NCI-H1417 (cell line): ENCODE results near the gene UPF3B.
A peak's percentile ranks its signal among the peaks of the same experiment; 100 is the strongest.
"Not testable (repeated sequence)": the region's sequence is repeated elsewhere in the genome, so short reads cannot be mapped to it uniquely, and the experiment has no call there.

Experiments
- DNase-seq, 3 experiments: peaks; one replicate each; lab custom pipeline; 2025; lab: John Stamatoyannopoulos, UW

UPF3B gene

DNA sequence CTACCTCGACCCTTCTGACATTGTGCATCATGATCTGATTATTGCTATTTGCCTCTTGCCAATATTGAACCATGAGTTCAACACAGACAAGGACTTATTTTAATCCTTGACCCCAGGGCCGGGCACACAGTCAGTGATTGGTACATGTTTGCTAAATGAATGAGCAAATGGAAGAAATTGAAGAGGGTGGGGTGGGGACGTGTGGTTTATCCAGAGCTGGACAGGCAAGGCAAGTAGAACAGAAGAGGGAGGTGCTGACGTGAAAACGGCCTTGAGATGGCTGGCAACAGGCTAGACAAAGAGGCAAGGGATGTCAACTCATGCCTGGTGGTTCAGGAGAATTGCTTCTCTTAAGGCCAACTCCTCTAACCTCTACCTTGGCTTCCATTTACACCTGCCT lies 28.5 kb downstream of the UPF3B start:
- DNase-seq, result not testable (repeated sequence)

- DNase-seq, result not testable (repeated sequence)
These were observed 31.1 kb downstream of the UPF3B start for GRCh38 chrX:119821703-119822102.

DNA sequence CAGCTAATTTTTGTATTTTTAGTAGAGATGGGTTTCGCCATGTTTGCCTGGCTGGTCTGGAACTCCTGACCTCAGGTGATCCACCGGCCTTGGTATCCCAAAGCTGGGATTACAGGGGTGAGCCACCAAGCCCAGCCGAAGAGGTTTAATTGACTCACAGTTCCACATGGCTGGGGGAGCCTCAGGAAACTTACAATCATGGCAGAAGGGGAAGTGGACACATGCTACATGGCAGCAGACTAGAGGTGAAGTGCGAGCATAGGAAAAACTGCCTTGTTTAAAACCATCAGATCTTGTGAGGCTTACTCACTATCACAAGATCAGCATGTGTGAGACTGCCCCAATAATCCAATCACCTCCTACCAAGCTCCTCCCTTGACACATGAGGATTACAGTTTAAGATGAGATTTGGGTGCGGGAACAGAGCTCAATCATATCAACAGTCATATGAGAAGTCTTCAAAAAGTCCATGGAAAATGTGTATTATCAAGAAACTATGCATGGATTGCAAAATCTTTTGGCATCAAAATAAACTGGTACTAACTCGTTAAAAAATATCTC lies 35.6 kb downstream of the UPF3B start:
- no peak for DNase-seq

DNA sequence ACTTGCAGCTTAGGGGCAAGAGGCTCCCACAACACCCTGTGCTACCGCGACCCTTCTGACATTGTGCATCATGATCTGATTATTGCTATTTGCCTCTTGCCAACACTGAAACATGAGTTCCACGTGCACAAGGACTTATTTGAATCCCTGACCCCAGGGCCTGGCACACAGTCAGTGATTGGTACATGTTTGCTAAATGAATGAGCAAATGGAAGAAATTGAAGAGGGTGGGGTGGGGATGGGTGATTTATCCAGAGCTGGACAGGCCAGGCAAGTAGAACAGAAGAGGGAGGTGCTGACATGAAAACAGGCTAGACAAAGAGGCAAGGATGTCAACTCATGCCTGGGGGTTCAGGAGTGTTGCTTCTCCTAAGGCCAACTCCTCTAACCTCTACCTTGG lies 36.5 kb downstream of the UPF3B start:
- no peak for DNase-seq

DNA sequence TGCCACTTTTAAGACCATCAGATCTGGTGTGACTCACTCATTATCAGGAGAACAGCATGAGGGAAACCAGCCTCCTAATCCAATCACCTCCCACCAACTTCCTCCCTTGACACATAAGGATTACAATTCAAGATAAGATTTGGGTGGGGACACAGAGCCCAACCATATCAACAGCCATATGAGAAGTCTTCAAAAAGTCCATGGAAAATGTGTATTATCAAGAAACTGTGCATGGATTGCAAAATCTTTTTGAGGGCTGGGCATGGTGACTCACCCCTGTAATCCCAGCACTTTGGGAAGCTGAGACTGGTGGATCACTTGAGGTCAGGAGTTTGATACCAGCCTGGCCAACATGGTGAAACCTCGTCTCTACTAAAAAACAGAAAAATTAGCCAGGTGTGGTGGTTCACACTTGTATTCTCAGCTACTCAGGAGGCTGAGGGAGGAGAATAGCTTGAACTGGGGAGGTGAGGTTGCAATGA lies 43.5 kb downstream of the UPF3B start:
- no peak for DNase-seq

GRCh38 chrX:119808461-119808860 lies 44.3 kb downstream of the UPF3B start:
- DNase-seq, result not testable (repeated sequence)

DNA sequence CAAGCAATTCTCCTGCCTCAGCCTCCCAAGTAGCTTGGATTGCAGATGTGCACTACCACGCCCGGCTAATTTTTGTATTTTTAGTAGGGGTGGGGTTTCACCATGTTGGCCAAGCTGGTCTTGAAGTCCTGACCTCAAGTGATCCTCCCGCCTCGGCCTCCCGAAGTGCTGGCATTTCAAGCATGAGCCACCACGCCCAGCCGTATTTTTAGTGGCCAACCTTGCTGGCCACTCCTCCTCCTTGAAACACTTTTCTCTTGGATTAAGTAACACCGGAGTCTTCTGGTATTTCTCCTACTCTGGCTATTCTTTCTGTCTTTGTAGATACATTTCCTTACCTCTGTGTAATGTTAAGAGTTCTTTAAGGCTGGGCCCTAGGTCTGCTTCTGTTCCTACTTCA lies 50.2 kb downstream of the UPF3B start:
- DNase-seq, result no peak

- DNase-seq, result no peak
These were observed 51.2 kb downstream of the UPF3B start for GRCh38 chrX:119801253-119802221.

DNA sequence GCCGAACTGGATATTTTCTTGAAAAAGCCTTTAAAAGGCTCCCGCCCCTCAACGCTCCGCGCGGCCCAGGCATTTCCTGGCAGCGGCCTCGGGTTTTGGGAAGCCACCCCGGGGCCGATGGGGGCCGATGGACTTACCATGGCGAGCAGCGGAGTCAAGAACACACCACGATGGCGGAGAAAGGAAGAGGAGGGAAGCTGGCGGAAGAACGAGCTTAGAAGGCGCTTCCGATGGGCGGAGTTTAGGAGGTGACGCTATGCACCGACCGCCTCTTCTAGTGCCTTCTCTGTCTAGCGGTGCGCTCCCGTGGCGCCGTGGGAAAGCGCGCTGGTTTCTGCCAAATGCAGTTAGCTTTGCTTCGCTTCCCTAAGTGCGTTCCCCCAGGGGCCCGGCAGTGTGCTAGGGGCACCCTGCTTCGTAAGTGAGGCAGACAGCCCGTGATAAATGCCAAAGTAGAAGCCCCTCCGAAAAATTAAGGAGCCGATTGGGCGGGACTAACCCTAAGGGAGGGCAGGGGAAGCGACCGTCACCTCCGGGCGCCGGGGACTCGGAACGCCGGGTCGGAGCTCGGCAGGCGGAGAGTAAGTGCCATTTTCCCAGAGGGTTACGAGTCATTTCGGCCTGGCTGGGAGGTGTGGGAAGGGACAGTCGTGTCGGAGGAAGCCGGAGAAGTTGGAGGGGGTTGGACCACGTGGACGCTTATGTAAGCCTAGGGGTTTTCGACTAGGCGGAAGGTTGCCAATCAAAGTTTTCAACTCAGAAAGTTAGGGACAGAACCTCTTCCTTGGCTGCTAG lies 61.1 kb downstream of the UPF3B start, which contains the start of gene RPL39:
RPL39 (minus strand) TSS at position 194 of the 795 bp plus-strand sequence; CDS start at position 140, 54 bp downstream.
- DNase-seq, result peak; percentile 90 to 95 (median 91)

DNA sequence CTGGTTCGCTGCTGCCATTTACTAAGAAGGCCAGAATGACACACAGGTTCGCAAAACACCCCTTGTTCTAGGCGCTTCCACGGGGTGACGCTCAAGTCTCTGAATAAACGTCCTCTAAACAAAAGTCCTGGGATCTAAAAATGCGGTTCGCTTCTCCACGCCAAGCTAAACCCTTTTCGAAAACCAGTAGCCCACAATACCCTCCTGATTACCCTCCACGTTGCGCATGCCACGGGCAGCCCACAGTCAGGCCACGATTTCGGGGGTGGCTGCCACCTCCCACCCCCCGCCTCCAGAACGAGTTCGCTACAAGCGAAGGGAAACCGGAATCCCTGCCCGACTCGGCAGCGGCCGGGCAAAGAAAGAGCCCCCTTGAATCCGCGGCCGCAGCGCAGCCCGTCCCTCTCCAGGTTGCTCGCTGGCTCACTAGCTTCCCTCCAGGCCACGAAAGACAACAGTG lies 61.8 kb downstream of the UPF3B start:
- peak in 1 of 3 experiments; percentile 85 for DNase-seq

DNA sequence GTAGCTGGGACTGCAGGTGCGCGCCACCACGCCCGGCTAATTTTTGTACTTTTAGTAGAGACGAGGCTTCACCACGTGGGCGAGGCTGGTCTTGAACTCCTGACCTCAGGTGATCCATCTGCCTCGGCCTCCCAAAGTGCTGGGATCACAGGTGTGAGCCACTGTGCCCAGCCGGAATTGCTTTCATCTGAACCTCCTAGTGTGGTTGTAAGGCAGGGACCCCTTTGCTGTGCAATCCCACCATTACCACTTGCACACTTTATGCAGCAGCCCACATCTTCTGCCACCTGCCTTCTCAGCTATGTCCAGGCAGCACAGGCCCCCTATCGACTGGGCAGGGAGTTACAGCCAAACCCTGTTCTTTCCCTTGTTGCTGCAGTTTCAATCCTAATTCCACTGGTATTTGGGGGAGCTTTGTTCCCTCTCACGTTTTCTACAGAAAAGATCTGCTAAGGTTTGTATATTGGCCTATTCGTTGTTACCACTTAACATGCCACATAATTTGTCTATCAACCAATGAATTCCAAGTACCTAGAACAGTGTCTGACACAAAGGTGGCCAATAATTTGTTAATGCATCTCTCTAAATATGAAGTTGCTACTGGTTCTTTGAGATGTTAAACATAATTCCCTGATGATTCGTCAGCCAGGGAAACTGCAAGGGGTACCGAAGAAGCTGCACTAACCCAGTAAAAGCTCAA lies 67.9 kb downstream of the UPF3B start:
- peak in 1 of 3 experiments; percentile 22 for DNase-seq
